ACC112 (cell line): ENCODE measurements around the gene ARPC2.

ENCODE experiments used
- H2AFZ ChIP-seq: fragments of 200-600 bp; sonication (generic); one replicate; pipeline ENCODE4 v1.6.0; 2017; ENCODE audit warnings: antibody characterized with exemption, low read length; ENCODE audit not compliant: unreplicated experiment
- H3K27ac ChIP-seq: fragments of 200-600 bp; sonication (generic); 2 replicates; pipeline ENCODE4 v1.5.1; 2014; ENCODE audit warnings: low read depth, mild to moderate bottlenecking, antibody characterized with exemption, low read length, moderate library complexity
- H3K27me3 ChIP-seq: fragments of 200-600 bp; sonication (generic); 2 replicates; pipeline ENCODE4 v1.6.1; 2014; ENCODE audit warnings: mild to moderate bottlenecking, antibody characterized with exemption, low read length, moderate library complexity, mixed read lengths; ENCODE audit not compliant: insufficient read depth
- H3K36me3 ChIP-seq: fragments of 200-600 bp; sonication (generic); 2 replicates; pipeline ENCODE4 v1.6.1; 2016; ENCODE audit warnings: mild to moderate bottlenecking, antibody characterized with exemption, low read length, moderate library complexity, mixed read lengths; ENCODE audit not compliant: insufficient read depth
- H3K4me1 ChIP-seq: fragments of 200-600 bp; sonication (generic); one replicate; pipeline ENCODE4 v1.6.1; 2016; ENCODE audit warnings: low read length, mixed read lengths; ENCODE audit not compliant: insufficient read depth, unreplicated experiment, control insufficient read depth
- H3K4me3 ChIP-seq: fragments of 200-600 bp; sonication (generic); 2 replicates; pipeline ENCODE4 v1.5.1; 2014; ENCODE audit warnings: mild to moderate bottlenecking, low read depth, low read length
- H3K79me2 ChIP-seq: fragments of 200-600 bp; sonication (generic); one replicate; pipeline ENCODE4 v1.6.0; 2016; ENCODE audit warnings: low read length; ENCODE audit not compliant: control insufficient read depth, unreplicated experiment, insufficient read depth

Gene ARPC2

GRCh38 chr2:218290316-218291261, 73.6 kb downstream of the ARPC2 start:
- Histone ChIP-seq H3K27ac (peak overlapping the region; percentile 41), H3K4me3 (peak overlapping the region; percentile 93), H3K36me3 (no peaks in the 10 kb centered on the region), H3K27me3 (no peaks in the 10 kb centered on the region), H3K79me2 (peaks cover 52% of the 10 kb centered on the region), H3K4me1 (peaks cover 43% of the 10 kb centered on the region), H2AFZ (no peak overlapping the region)

DNA sequence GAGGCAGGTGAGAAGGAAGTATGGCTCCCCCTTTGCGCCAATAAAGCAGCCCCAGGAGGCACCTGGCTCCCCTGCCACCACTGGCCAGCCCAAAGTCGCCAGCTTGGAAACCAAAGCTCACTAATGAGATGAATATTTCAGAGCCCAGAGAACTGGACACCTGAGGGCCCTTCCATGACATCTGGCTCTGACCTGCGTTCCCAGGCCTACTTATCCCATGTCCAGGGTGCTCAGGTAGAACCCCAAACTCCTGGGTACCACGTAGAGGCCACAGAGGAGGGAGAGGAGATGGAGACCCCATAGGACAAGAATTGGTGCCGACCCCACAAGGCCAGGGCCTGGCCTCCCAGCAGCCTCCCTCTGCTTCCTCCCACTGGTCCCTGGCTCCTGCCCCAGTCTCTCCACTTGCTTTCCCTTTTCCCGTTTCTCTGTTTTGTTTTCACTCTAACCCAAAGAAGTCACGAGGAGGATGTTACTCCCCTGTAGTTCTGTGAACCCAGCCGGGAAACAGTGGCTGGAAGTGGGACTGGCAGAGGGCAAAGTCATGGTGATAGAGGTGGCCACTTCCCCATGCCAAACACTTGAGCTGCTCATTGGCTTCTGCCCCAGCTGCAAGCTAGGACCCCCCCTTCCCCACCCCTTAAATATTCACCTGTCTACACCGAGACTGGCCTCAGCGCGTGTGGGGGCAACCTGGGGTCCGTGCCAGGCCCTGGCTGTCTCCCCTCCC, 74.5 kb downstream of the ARPC2 start:
- peak overlapping the region; percentile 93 for H3K4me3 ChIP-seq
- peak overlapping the region; percentile 41 for H3K27ac ChIP-seq
- peaks cover 34% of the 10 kb centered on the region for H3K4me1 ChIP-seq
- no peaks in the 10 kb centered on the region for H3K27me3 ChIP-seq
- H3K79me2 ChIP-seq: peaks cover 45% of the 10 kb centered on the region
- H2AFZ ChIP-seq: peak overlapping the region; percentile 70
- H3K36me3 ChIP-seq: no peaks in the 10 kb centered on the region

GRCh38 chr2:218292048-218293014, 75.3 kb downstream of the ARPC2 start, which contains the start of gene TMBIM1:
TMBIM1 (minus strand) TSS chr2:218292503; CDS start chr2:218282141, 10,362 bp downstream.
- H3K4me3 ChIP-seq: peak within 1 kb of the TSS; percentile 93
- peaks cover 33% of the 10 kb centered on the region for H3K4me1 ChIP-seq
- H3K79me2 ChIP-seq: peaks cover 45% of the 10 kb centered on the region
- H3K36me3 ChIP-seq: no peaks in the 10 kb centered on the region
- H3K27me3 ChIP-seq: no peaks in the 10 kb centered on the region
- H2AFZ ChIP-seq: peak within 1 kb of the TSS; percentile 98
- peak within 1 kb of the TSS; percentile 41 for H3K27ac ChIP-seq

- peaks cover 26% of the 10 kb centered on the region for H3K4me1 ChIP-seq
- H3K79me2 ChIP-seq: peaks cover 33% of the 10 kb centered on the region
- H3K27ac ChIP-seq: no peak overlapping the region
- no peaks in the 10 kb centered on the region for H3K27me3 ChIP-seq
- no peak overlapping the region for H3K4me3 ChIP-seq
- H2AFZ ChIP-seq: no peak overlapping the region
- no peaks in the 10 kb centered on the region for H3K36me3 ChIP-seq
Observed at GRCh38 chr2:218293715-218294429, 76.9 kb downstream of the ARPC2 start.

DNA sequence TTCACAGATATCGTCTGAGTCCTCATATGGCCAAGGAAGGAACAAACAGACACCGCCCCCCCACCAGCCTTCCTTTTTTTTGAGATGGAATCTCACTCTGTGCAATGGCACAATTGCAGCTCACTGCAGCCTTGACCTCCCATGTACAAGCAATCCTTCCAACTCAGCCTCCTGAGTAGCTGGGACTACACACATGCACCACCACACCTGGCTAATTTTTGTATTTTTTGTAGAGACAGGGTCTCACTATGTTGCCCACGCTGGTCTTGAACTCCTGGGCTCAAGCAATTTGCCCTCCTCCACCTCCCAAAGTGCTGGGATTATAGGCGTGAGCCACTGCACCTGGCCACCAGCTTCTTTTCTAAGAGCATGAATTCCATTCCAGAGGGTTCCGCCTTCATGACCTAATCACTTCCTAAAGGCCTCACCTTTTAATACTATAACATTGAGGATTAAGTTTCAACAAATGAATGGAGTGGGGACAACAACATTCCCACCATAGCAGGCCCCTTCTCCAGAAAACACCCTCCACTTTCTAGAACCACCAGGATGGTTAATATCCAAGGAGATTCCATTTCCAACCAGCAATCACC, 77.5 kb downstream of the ARPC2 start:
- peaks cover 28% of the 10 kb centered on the region for H3K79me2 ChIP-seq
- H2AFZ ChIP-seq: no peak overlapping the region
- no peak overlapping the region for H3K27ac ChIP-seq
- H3K27me3 ChIP-seq: no peaks in the 10 kb centered on the region
- H3K36me3 ChIP-seq: no peaks in the 10 kb centered on the region
- H3K4me3 ChIP-seq: no peak overlapping the region
- peaks cover 26% of the 10 kb centered on the region for H3K4me1 ChIP-seq

DNA sequence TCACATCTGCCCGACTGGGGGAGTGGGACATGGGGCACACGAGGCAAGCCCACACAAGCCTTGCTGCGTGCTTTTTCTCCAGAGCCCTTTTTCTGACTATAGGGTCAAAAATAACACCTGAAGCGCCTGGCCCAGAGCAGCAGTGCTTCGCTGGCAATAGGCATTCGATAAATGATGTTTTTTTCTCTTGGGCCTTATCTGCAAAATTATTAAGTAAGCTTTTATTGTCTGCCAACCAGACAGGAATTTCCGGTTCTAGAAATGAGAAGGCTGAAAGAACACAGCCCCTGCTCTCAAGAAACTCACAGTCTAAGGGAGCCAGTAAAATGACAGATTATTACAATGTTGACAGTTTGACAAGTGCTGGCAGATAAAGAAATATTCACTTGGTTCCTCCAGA, 78.0 kb downstream of the ARPC2 start:
- no peaks in the 10 kb centered on the region for H3K27me3 ChIP-seq
- H2AFZ ChIP-seq: no peak overlapping the region
- peaks cover 23% of the 10 kb centered on the region for H3K79me2 ChIP-seq
- no peak overlapping the region for H3K4me3 ChIP-seq
- H3K36me3 ChIP-seq: no peaks in the 10 kb centered on the region
- peaks cover 22% of the 10 kb centered on the region for H3K4me1 ChIP-seq
- no peak overlapping the region for H3K27ac ChIP-seq

DNA sequence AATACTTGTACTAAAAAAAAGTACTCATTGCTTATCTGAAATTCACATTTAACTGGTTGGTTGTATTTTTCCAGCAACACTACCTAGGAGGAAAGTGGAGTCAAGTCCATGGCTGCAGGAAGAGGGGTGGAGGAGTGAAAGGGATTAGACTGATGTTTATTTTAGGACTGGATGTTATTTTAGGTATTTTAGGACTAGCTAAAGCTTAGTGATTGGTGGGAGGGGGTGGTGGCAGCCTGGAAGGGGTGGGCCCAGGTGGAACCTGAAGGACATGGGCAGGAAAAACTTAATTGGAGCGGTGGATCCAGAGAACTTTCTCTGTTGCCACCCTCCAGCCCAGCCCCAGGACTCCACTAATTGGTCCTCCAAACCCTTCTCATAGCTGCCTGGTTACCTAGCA, 79.2 kb downstream of the ARPC2 start:
- H3K79me2 ChIP-seq: peaks cover 11% of the 10 kb centered on the region
- H3K36me3 ChIP-seq: no peaks in the 10 kb centered on the region
- no peak overlapping the region for H3K4me3 ChIP-seq
- no peaks in the 10 kb centered on the region for H3K27me3 ChIP-seq
- H3K27ac ChIP-seq: no peak overlapping the region
- peaks cover 10% of the 10 kb centered on the region for H3K4me1 ChIP-seq
- no peak overlapping the region for H2AFZ ChIP-seq

- H2AFZ ChIP-seq: no peak overlapping the region
- H3K79me2 ChIP-seq: peaks cover 5% of the 10 kb centered on the region
- peaks cover 6% of the 10 kb centered on the region for H3K4me1 ChIP-seq
- no peak overlapping the region for H3K27ac ChIP-seq
- no peak overlapping the region for H3K4me3 ChIP-seq
- H3K27me3 ChIP-seq: no peaks in the 10 kb centered on the region
- no peaks in the 10 kb centered on the region for H3K36me3 ChIP-seq
Observed at GRCh38 chr2:218296847-218297246, 79.9 kb downstream of the ARPC2 start.

GRCh38 chr2:218298314-218298875, 81.4 kb downstream of the ARPC2 start:
- Histone ChIP-seq H3K27me3 (no peaks in the 10 kb centered on the region), H3K4me1 (no peaks in the 10 kb centered on the region), H3K27ac (no peak overlapping the region), H2AFZ (no peak overlapping the region), H3K4me3 (no peak overlapping the region), H3K79me2 (no peaks in the 10 kb centered on the region), H3K36me3 (no peaks in the 10 kb centered on the region)
